ENCODE results near the gene SUCLA2. TPM values are rescaled to one million over a fixed set of nuclear protein-coding genes. Genes with fewer than 3 reads are reported as not detected.

SUCLA2 gene
- polyA plus RNA-seq, 1 donor from 2014 or later, result 137 TPM

- Histone ChIP-seq H3K27me3 (ENCODE audit: insufficient read depth, low read depth, low read length) (no peaks in the 10 kb centered on the region), H3K36me3 (ENCODE audit: insufficient read depth, low read length) (peaks cover 40% of the 10 kb centered on the region)
- TF ChIP-seq TAF1 (IDR thresholded peaks at IDR 0.05; ENCODE audit: low read depth) (no peak), REST (IDR thresholded peaks at IDR 0.05; ENCODE audit: borderline replicate concordance) (no peak), EZH2 (IDR thresholded peaks at IDR 0.05; ENCODE audit: borderline replicate concordance, insufficient read depth, low read length, poor library complexity, severe bottlenecking) (no peak), SMC3 (conservative IDR thresholded peaks at IDR 0.05; ENCODE audit: poor library complexity) (no peak), RAD21 (conservative IDR thresholded peaks at IDR 0.05) (no peak), POLR2AphosphoS5 (IDR thresholded peaks at IDR 0.05) (no peak), EP300 (conservative IDR thresholded peaks at IDR 0.05; ENCODE audit: poor library complexity, severe bottlenecking) (no peak), MXI1 (conservative IDR thresholded peaks at IDR 0.05; ENCODE audit: poor library complexity, severe bottlenecking) (no peak)
- TF ChIP-seq, protein P1, sequence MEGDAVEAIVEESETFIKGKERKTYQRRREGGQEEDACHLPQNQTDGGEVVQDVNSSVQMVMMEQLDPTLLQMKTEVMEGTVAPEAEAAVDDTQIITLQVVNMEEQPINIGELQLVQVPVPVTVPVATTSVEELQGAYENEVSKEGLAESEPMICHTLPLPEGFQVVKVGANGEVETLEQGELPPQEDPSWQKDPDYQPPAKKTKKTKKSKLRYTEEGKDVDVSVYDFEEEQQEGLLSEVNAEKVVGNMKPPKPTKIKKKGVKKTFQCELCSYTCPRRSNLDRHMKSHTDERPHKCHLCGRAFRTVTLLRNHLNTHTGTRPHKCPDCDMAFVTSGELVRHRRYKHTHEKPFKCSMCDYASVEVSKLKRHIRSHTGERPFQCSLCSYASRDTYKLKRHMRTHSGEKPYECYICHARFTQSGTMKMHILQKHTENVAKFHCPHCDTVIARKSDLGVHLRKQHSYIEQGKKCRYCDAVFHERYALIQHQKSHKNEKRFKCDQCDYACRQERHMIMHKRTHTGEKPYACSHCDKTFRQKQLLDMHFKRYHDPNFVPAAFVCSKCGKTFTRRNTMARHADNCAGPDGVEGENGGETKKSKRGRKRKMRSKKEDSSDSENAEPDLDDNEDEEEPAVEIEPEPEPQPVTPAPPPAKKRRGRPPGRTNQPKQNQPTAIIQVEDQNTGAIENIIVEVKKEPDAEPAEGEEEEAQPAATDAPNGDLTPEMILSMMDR (IDR thresholded peaks at IDR 0.05; ENCODE audit: poor library complexity, severe bottlenecking), result no peak
Measured at GRCh38 chr13:47959468-47960247, 41.4 kb downstream of the SUCLA2 start.

GRCh38 chr13:47957073-47957472, 44.0 kb downstream of the SUCLA2 start:
- Histone ChIP-seq H3K4me3 (ENCODE audit: low read length) (no peak overlapping the region), H2AFZ (ENCODE audit: low read depth, low read length) (no peak overlapping the region), H3K9me2 (ENCODE audit: insufficient read depth, low read length) (no peaks in the 10 kb centered on the region), H3K4me2 (ENCODE audit: low read length) (no peak overlapping the region), H3K9ac (ENCODE audit: low read length) (no peak overlapping the region), H4K20me1 (ENCODE audit: insufficient read depth) (no peaks in the 10 kb centered on the region), H3K27me3 (ENCODE audit: insufficient read depth, low read depth, low read length) (no peaks in the 10 kb centered on the region), H3F3A (ENCODE audit: insufficient read depth, low read length, poor library complexity, severe bottlenecking) (no peaks in the 10 kb centered on the region), H3K27ac (ENCODE audit: low read length) (no peak overlapping the region), H3K36me3 (ENCODE audit: insufficient read depth, low read length) (peaks cover 27% of the 10 kb centered on the region), H3K79me2 (replicated peaks; ENCODE audit: insufficient read depth, low read length) (no peaks in the 10 kb centered on the region), H3K9me3 (ENCODE audit: low read length) (no peaks in the 10 kb centered on the region)
- TF ChIP-seq EP300 (conservative IDR thresholded peaks at IDR 0.05; ENCODE audit: poor library complexity, severe bottlenecking), result no peak

More at GRCh38 chr13:47959468-47960247, 41.4 kb downstream of the SUCLA2 start:
- Histone ChIP-seq H3K9ac (ENCODE audit: low read length) (no peak overlapping the region), H3K4me3 (ENCODE audit: low read length) (no peak overlapping the region), H4K20me1 (ENCODE audit: insufficient read depth) (no peaks in the 10 kb centered on the region), H3K9me3 (ENCODE audit: low read length) (no peaks in the 10 kb centered on the region), H3K27ac (ENCODE audit: low read length) (no peak overlapping the region), H3K4me2 (ENCODE audit: low read length) (no peak overlapping the region), H3K79me2 (replicated peaks; ENCODE audit: insufficient read depth, low read length) (no peaks in the 10 kb centered on the region), H3K9me2 (ENCODE audit: insufficient read depth, low read length) (no peaks in the 10 kb centered on the region), H3F3A (ENCODE audit: insufficient read depth, low read length, poor library complexity, severe bottlenecking) (no peaks in the 10 kb centered on the region), H2AFZ (ENCODE audit: low read depth, low read length) (no peak overlapping the region)
